Left lung (tissue), 10 donors: Measurements from ENCODE around the gene NFKBIL1. TPM values are rescaled to one million over a fixed set of nuclear protein-coding genes. Genes with fewer than 3 reads are reported as not detected.

ENCODE experiments used
- ATAC-seq: fragments of 200-7000 bp; cut with Tn5 transposase; one replicate; pipeline ENCODE4 v1.9.1; 2020; ENCODE audit warnings: moderate library complexity
- DNase-seq, 4 donors: peaks; one replicate each; pipeline ENCODE4 v3.0.0-alpha.2; 2013 to 2020
- H3K27ac ChIP-seq, 2 donors: fragments of 200-600 bp; sonication (generic) in 1 of 2; one replicate each; pipeline versions ENCODE4 v1.5.0 to v1.8.0; 2020 to 2021
- H3K27me3 ChIP-seq, 2 donors: fragments of 200-600 bp; sonication (generic) in 1 of 2; one replicate each; pipeline versions ENCODE4 v1.5.0 to v1.8.0; 2020 to 2021
- H3K36me3 ChIP-seq, 2 donors: fragments of 200-600 bp; sonication (generic) in 1 of 2; one replicate each; pipeline versions ENCODE4 v1.5.0 to v1.8.0; 2020 to 2021
- H3K4me1 ChIP-seq, 2 donors: fragments of 200-600 bp; one replicate each; pipeline ENCODE4 v1.8.0; 2021
- H3K4me3 ChIP-seq, 2 donors: fragments of 200-600 bp; sonication (generic) in 1 of 2; one replicate each; pipeline versions ENCODE4 v1.5.0 to v1.8.0; 2020 to 2021; ENCODE audit warnings: mild to moderate bottlenecking in 1 of 2
- H3K9me3 ChIP-seq, 2 donors: fragments of 200-600 bp; sonication (generic) in 1 of 2; one replicate each; pipeline versions ENCODE4 v1.5.0 to v1.8.0; 2020 to 2021
- intact Hi-C, 2 donors: fragments of 100-400 bp; cut with DNase I; formaldehyde crosslinking; loops; one replicate each; pipeline versions ENCODE4 v1.11.2 to v1.14.2; 2022
- polyA plus RNA-seq, 6 donors: library from polyadenylated mRNA; unstranded; fragments of 120-200 nt; gene quantifications; one replicate each; pipeline ENCODE4 v1.2.1, GENCODE V29; 2013; ENCODE audit not compliant: insufficient read length in 6 of 6
- total RNA-seq, 2 donors: library from RNA; stranded (reverse); fragmentation: NEBNext Ultra II Directional; extraction: Animal tissue kit (Norgen Biotek cat#: 25700); gene quantifications; one replicate each; pipeline ENCODE4 v1.2.1, GENCODE V29; 2021
- TF ChIP-seq, protein P1 (sequence below), 2 donors: fragments of 200-600 bp; sonication (generic) in 1 of 2; IDR thresholded peaks; one replicate each; pipeline versions ENCODE4 v1.5.0 to v1.8.0; 2021; ENCODE audit warnings: antibody characterized with exemption in 2 of 2
- donor health status: DM: no; HTN: yes; CAD: no.
- donor health status: DM: no; HTN: no; CAD: no.

The NFKBIL1 gene
- total and polyA plus RNA-seq, 8 donors, result 15.0 to 25.4 (median 18.8) TPM

GRCh38 chr6:31531771-31532643, 15.4 kb upstream of the NFKBIL1 start:
- H3K27me3 ChIP-seq, result no peaks in the 10 kb centered on the region
- H3K9me3 ChIP-seq, result no peaks in the 10 kb centered on the region
- no peak for DNase-seq
- H3K4me1 ChIP-seq, result peaks cover 0 to 15% of the 10 kb centered on the region in 2 donors
- ATAC-seq, result no peak
- TF ChIP-seq, protein P1, sequence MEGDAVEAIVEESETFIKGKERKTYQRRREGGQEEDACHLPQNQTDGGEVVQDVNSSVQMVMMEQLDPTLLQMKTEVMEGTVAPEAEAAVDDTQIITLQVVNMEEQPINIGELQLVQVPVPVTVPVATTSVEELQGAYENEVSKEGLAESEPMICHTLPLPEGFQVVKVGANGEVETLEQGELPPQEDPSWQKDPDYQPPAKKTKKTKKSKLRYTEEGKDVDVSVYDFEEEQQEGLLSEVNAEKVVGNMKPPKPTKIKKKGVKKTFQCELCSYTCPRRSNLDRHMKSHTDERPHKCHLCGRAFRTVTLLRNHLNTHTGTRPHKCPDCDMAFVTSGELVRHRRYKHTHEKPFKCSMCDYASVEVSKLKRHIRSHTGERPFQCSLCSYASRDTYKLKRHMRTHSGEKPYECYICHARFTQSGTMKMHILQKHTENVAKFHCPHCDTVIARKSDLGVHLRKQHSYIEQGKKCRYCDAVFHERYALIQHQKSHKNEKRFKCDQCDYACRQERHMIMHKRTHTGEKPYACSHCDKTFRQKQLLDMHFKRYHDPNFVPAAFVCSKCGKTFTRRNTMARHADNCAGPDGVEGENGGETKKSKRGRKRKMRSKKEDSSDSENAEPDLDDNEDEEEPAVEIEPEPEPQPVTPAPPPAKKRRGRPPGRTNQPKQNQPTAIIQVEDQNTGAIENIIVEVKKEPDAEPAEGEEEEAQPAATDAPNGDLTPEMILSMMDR (IDR thresholded peaks at IDR 0.05), result no peak
- no peak overlapping the region for H3K27ac ChIP-seq
- no peak overlapping the region for H3K4me3 ChIP-seq
- H3K36me3 ChIP-seq, result peaks cover 0 to 86% of the 10 kb centered on the region in 2 donors
- intact Hi-C loops, result no loop called here

GRCh38 chr6:31532644-31533454, 14.6 kb upstream of the NFKBIL1 start:
- H3K4me1 ChIP-seq, result peaks cover 0 to 20% of the 10 kb centered on the region in 2 donors
- intact Hi-C loops, result no loop called here
- no peaks in the 10 kb centered on the region for H3K27me3 ChIP-seq
- H3K36me3 ChIP-seq, result peaks cover 0 to 95% of the 10 kb centered on the region in 2 donors
- H3K27ac ChIP-seq, result no peak overlapping the region
- DNase-seq, result no peak
- TF ChIP-seq, protein P1 (IDR thresholded peaks at IDR 0.05), result no peak
- no peak overlapping the region for H3K4me3 ChIP-seq
- no peaks in the 10 kb centered on the region for H3K9me3 ChIP-seq
- ATAC-seq, result no peak

DNA sequence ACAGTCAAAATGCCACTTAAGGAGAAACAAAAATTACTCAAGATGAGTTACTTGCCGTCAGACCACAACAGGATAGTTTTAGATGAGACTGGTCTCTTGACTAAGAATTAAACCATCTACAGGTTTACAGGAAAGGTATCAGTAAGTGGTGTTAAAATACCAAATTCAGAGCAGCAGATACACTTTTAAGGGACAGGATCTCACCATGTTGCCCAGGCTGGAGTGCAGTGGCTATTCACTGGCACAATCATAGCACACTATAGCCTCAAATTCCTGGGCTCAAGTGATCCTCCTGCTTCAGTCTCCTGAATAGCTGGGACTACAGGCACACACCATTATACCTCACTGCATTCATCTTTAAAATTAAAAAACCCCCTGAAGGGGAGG, 14.0 kb upstream of the NFKBIL1 start:
- Histone ChIP-seq H3K9me3 (no peaks in the 10 kb centered on the region), H3K27ac (no peak overlapping the region), H3K36me3 (peaks cover 0 to 99% of the 10 kb centered on the region in 2 donors), H3K27me3 (no peaks in the 10 kb centered on the region), H3K4me3 (no peak overlapping the region), H3K4me1 (peaks cover 0 to 25% of the 10 kb centered on the region in 2 donors)
- intact Hi-C loops, result no loop called here
- no peak for ATAC-seq
- TF ChIP-seq, protein P1 (IDR thresholded peaks at IDR 0.05), result no peak
- no peak for DNase-seq

GRCh38 chr6:31534011-31534410, 13.4 kb upstream of the NFKBIL1 start:
- ATAC-seq (no peak), DNase-seq (no peak)
- Histone ChIP-seq H3K27me3 (no peaks in the 10 kb centered on the region), H3K27ac (no peak overlapping the region), H3K9me3 (no peaks in the 10 kb centered on the region), H3K4me1 (peaks cover 0 to 31% of the 10 kb centered on the region in 2 donors), H3K4me3 (no peak overlapping the region), H3K36me3 (peaks cover 0 to 99% of the 10 kb centered on the region in 2 donors)
- TF ChIP-seq, protein P1 (IDR thresholded peaks at IDR 0.05), result no peak
- intact Hi-C loops, result no loop called here

GRCh38 chr6:31534521-31535040, 12.8 kb upstream of the NFKBIL1 start:
- no peak for ATAC-seq
- H3K36me3 ChIP-seq, result peaks cover 0 to 100% of the 10 kb centered on the region in 2 donors
- TF ChIP-seq, protein P1 (IDR thresholded peaks at IDR 0.05), result no peak
- H3K4me3 ChIP-seq, result no peak overlapping the region
- no peaks in the 10 kb centered on the region for H3K27me3 ChIP-seq
- DNase-seq, result no peak
- no peak overlapping the region for H3K27ac ChIP-seq
- intact Hi-C loops, result no loop called here
- H3K4me1 ChIP-seq, result peaks cover 5 to 36% of the 10 kb centered on the region in 2 donors
- no peaks in the 10 kb centered on the region for H3K9me3 ChIP-seq
